PC-3 (cell line): ENCODE results near the gene DTNB. TPM values are rescaled to one million over a fixed set of nuclear protein-coding genes. Genes with fewer than 3 reads are reported as not detected.
"Not testable (repeated sequence)": the region's sequence is repeated elsewhere in the genome, so short reads cannot be mapped to it uniquely, and the experiment has no call there.

ENCODE experiments used
- ATAC-seq: fragments of 200-7000 bp; cut with Tn5 transposase; 2 replicates; pipeline ENCODE4 v1.9.1; 2020; ENCODE audit warnings: mild to moderate bottlenecking, moderate library complexity
- BruUV-seq: library from RNA; stranded (reverse); fragments of 400-500 nt; replicated peaks from 2 replicates; lab custom pipeline; 2021; lab: Mats Ljungman, UMichigan
- CTCF ChIA-PET: fragments of 300-600 bp; sonication (Branson Sonifier 250); formaldehyde crosslinking; loops from one replicate; lab custom pipeline; 2022; ENCODE audit warnings: antibody characterized with exemption; lab: Charles Lee
- POLR2A ChIA-PET: fragments of 300-600 bp; sonication (Branson Sonifier 250); formaldehyde crosslinking; loops from one replicate; lab custom pipeline; 2022; ENCODE audit warnings: antibody characterized with exemption; ENCODE audit not compliant: unreplicated experiment; lab: Charles Lee
- DNase-seq: peaks from one replicate; pipeline ENCODE4 v3.0.0-alpha.2; 2015
- H2AFZ ChIP-seq: fragments of 300-600 bp; sonication (generic); 2 replicates; pipeline ENCODE4 v1.6.0; 2016; ENCODE audit warnings: antibody characterized with exemption, low read length
- H3F3A ChIP-seq: fragments of 300-600 bp; sonication (generic); one replicate; pipeline ENCODE4 v1.6.0; 2017; ENCODE audit warnings: antibody characterized with exemption, low read length, control low read depth, mild to moderate bottlenecking; ENCODE audit not compliant: unreplicated experiment
- H3K27ac ChIP-seq: fragments of 300-600 bp; sonication (generic); 2 replicates; pipeline ENCODE4 v1.5.1; 2016; ENCODE audit warnings: mild to moderate bottlenecking, low read length
- H3K27me3 ChIP-seq: fragments of 300-600 bp; sonication (generic); 2 replicates; pipeline ENCODE4 v1.6.1; 2016; ENCODE audit warnings: low read length, mixed read lengths
- H3K36me3 ChIP-seq: fragments of 300-600 bp; sonication (generic); 2 replicates; pipeline ENCODE4 v1.6.1; 2016; ENCODE audit warnings: low read depth, mixed run types, low read length, mixed read lengths
- H3K4me1 ChIP-seq: fragments of 300-600 bp; sonication (generic); 2 replicates; pipeline ENCODE4 v1.5.1; 2016; ENCODE audit warnings: low read length; ENCODE audit not compliant: insufficient read depth
- H3K4me2 ChIP-seq: fragments of 300-600 bp; sonication (generic); 2 replicates; pipeline ENCODE4 v1.6.0; 2016; ENCODE audit warnings: low read length
- H3K4me3 ChIP-seq: fragments of 300-600 bp; sonication (generic); 2 replicates; pipeline ENCODE4 v1.5.1; 2016; ENCODE audit warnings: mild to moderate bottlenecking, low read length, mixed read lengths
- H3K79me2 ChIP-seq: fragments of 300-600 bp; sonication (generic); 2 replicates; pipeline ENCODE4 v1.6.1; 2017; ENCODE audit warnings: low read length, mixed read lengths
- H3K9ac ChIP-seq: fragments of 300-600 bp; sonication (generic); 2 replicates; pipeline ENCODE4 v1.6.0; 2016; ENCODE audit warnings: mild to moderate bottlenecking, low read length
- H3K9me2 ChIP-seq: fragments of 300-600 bp; sonication (generic); replicated peaks from 2 replicates; pipeline ENCODE4 v1.6.1; 2016; ENCODE audit warnings: mixed run types, low read length, mixed read lengths
- H3K9me3 ChIP-seq: fragments of 300-600 bp; sonication (generic); 2 replicates; pipeline ENCODE4 v1.6.1; 2016; ENCODE audit warnings: low read length, mixed read lengths
- H4K20me1 ChIP-seq: fragments of 300-600 bp; sonication (generic); 2 replicates; pipeline ENCODE4 v1.6.1; 2016; ENCODE audit warnings: low read length, mixed read lengths
- EZH2 ChIP-seq: fragments of 300-600 bp; sonication (generic); IDR thresholded peaks from one replicate; pipeline ENCODE4 v1.6.1; 2017; ENCODE audit warnings: antibody characterized with exemption, mild to moderate bottlenecking, low read length; ENCODE audit not compliant: unreplicated experiment
- EZH2phosphoT487 ChIP-seq: fragments of 300-600 bp; sonication (generic); IDR thresholded peaks from 2 replicates; pipeline ENCODE4 v1.6.1; 2018; ENCODE audit warnings: mild to moderate bottlenecking, antibody characterized with exemption, low read length, borderline replicate concordance
- intact Hi-C: fragments of 100-400 bp; cut with micrococcal nuclease; formaldehyde crosslinking; loops from 2 replicates; pipeline ENCODE4 v1.9.0; 2023
- total RNA-seq: library from RNA; depleted of rRNA; stranded (reverse); fragments of >200 nt; gene quantifications from 2 replicates; pipeline ENCODE4 v1.2.3, GENCODE V29; 2014
- TF ChIP-seq, protein P1 (sequence below): fragments of 300-600 bp; sonication (generic); conservative IDR thresholded peaks from 2 replicates; pipeline ENCODE4 v1.5.1; 2017; ENCODE audit warnings: antibody characterized with exemption, low read depth, mild to moderate bottlenecking, low read length

Gene DTNB
- total RNA-seq, 1 experiment from 2014 or later: 23.1 TPM

GRCh38 chr2:25635797-25636196 is 37.6 kb downstream of the DTNB start:
- Histone ChIP-seq H3K27ac (no peak overlapping the region), H3K79me2 (no peaks in the 10 kb centered on the region), H3K9me3 (no peaks in the 10 kb centered on the region), H3K4me1 (no peaks in the 10 kb centered on the region), H3F3A (no peaks in the 10 kb centered on the region), H3K27me3 (no peaks in the 10 kb centered on the region), H3K4me2 (no peak overlapping the region), H3K4me3 (no peak overlapping the region), H3K9me2 (no peaks in the 10 kb centered on the region), H2AFZ (no peak overlapping the region), H3K36me3 (no peaks in the 10 kb centered on the region), H3K9ac (no peak overlapping the region), H4K20me1 (no peaks in the 10 kb centered on the region)
- no peak for TF ChIP-seq EZH2
- TF ChIP-seq EZH2phosphoT487: no peak
- TF ChIP-seq, protein P1, sequence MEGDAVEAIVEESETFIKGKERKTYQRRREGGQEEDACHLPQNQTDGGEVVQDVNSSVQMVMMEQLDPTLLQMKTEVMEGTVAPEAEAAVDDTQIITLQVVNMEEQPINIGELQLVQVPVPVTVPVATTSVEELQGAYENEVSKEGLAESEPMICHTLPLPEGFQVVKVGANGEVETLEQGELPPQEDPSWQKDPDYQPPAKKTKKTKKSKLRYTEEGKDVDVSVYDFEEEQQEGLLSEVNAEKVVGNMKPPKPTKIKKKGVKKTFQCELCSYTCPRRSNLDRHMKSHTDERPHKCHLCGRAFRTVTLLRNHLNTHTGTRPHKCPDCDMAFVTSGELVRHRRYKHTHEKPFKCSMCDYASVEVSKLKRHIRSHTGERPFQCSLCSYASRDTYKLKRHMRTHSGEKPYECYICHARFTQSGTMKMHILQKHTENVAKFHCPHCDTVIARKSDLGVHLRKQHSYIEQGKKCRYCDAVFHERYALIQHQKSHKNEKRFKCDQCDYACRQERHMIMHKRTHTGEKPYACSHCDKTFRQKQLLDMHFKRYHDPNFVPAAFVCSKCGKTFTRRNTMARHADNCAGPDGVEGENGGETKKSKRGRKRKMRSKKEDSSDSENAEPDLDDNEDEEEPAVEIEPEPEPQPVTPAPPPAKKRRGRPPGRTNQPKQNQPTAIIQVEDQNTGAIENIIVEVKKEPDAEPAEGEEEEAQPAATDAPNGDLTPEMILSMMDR: no peak
- DNase-seq (no peak), ATAC-seq (no peak)
- POLR2A ChIA-PET: no interaction called here
- CTCF ChIA-PET: no interaction called here
- no TSS peak for BruUV-seq
- intact Hi-C loops: no loop called here

GRCh38 chr2:25633801-25634200 is 39.6 kb downstream of the DTNB start:
- H2AFZ ChIP-seq, DNase-seq, H3K36me3 ChIP-seq, H3F3A ChIP-seq, H3K4me2 ChIP-seq, H4K20me1 ChIP-seq, H3K27ac ChIP-seq, POLR2A ChIA-PET, H3K4me1 ChIP-seq, H3K27me3 ChIP-seq, BruUV-seq, CTCF ChIA-PET, H3K4me3 ChIP-seq, H3K79me2 ChIP-seq, H3K9ac ChIP-seq, ATAC-seq, H3K9me2 ChIP-seq, intact Hi-C loops, H3K9me3 ChIP-seq: not testable (repeated sequence)

- Histone ChIP-seq H4K20me1 (no peaks in the 10 kb centered on the region), H2AFZ (no peak overlapping the region), H3K27me3 (no peaks in the 10 kb centered on the region), H3K4me2 (no peak overlapping the region), H3K9me3 (no peaks in the 10 kb centered on the region), H3K4me3 (no peak overlapping the region), H3K36me3 (no peaks in the 10 kb centered on the region), H3F3A (no peaks in the 10 kb centered on the region), H3K27ac (no peak overlapping the region), H3K4me1 (no peaks in the 10 kb centered on the region), H3K79me2 (no peaks in the 10 kb centered on the region), H3K9me2 (no peaks in the 10 kb centered on the region), H3K9ac (no peak overlapping the region)
- TF ChIP-seq, protein P1: no peak
- TF ChIP-seq EZH2phosphoT487 (no peak), EZH2 (no peak)
- DNase-seq (no peak), ATAC-seq (no peak)
- no TSS peak for BruUV-seq
- ChIA-PET CTCF (no interaction called here), POLR2A (no interaction called here)
- intact Hi-C loops: no loop called here
Measured at GRCh38 chr2:25632396-25632795, 41.0 kb downstream of the DTNB start.
